Mesothelial cell of epicardium (in vitro differentiated cells): ENCODE data around the gene MOGAT1. TPM values are rescaled to one million over a fixed set of nuclear protein-coding genes. Genes with fewer than 3 reads are reported as not detected.
"Not testable (repeated sequence)": the region's sequence is repeated elsewhere in the genome, so short reads cannot be mapped to it uniquely, and the experiment has no call there.

Source experiments
- DNase-seq, 2 experiments: peaks; one replicate each; pipeline ENCODE4 v3.0.0; 2021; ENCODE audit warnings: low spot score in 2 of 2; ENCODE audit not compliant: unreplicated experiment in 2 of 2
- H3K27ac Mint-ChIP-seq: 2 replicates; pipeline ENCODE4 v1.8.0; 2021; ENCODE audit warnings: mixed read lengths
- H3K27me3 Mint-ChIP-seq: 2 replicates; pipeline ENCODE4 v1.8.0; 2021; ENCODE audit warnings: low read depth, mixed read lengths
- H3K36me3 Mint-ChIP-seq: 2 replicates; pipeline ENCODE4 v1.8.0; 2021; ENCODE audit warnings: mixed read lengths
- H3K4me1 Mint-ChIP-seq: 2 replicates; pipeline ENCODE4 v1.8.0; 2021; ENCODE audit warnings: mixed read lengths
- H3K4me3 Mint-ChIP-seq: 2 replicates; pipeline ENCODE4 v1.8.0; 2021; ENCODE audit warnings: mild to moderate bottlenecking, moderate library complexity, mixed read lengths
- H3K9me3 Mint-ChIP-seq: 2 replicates; pipeline ENCODE4 v1.8.0; 2021; ENCODE audit warnings: mixed read lengths
- total RNA-seq: library from RNA; stranded (reverse); gene quantifications from 3 replicates; pipeline ENCODE4 v1.2.1, GENCODE V29; 2021
- TF ChIP-seq, protein P1 (sequence below): fragments of 200-600 bp; sonication (generic); IDR thresholded peaks from one replicate; pipeline ENCODE4 v1.5.0; 2021; ENCODE audit warnings: antibody characterized with exemption; ENCODE audit not compliant: unreplicated experiment

Gene MOGAT1
- total RNA-seq, 1 donor from 2014 or later = not detected

DNA sequence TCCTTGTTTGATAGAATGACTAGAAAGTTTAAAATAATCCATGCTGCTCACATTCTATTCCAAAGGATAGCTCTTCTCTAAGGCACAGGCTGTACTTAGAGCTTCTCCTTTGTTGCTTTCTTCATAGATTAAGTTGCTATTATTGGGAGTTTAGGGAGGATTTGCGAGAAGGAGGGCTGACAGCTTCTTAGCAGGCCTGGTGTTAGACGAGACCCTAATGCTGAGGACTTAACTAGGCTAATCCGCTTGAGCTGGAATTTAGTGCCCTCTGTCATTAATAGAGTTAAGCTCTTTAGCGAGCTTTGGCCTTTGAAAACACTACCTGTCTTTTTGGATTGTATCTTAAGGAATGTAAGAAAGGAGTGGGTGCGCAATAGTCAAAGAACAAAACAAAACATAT is 81.3 kb downstream of the MOGAT1 start:
- TF ChIP-seq, protein P1, sequence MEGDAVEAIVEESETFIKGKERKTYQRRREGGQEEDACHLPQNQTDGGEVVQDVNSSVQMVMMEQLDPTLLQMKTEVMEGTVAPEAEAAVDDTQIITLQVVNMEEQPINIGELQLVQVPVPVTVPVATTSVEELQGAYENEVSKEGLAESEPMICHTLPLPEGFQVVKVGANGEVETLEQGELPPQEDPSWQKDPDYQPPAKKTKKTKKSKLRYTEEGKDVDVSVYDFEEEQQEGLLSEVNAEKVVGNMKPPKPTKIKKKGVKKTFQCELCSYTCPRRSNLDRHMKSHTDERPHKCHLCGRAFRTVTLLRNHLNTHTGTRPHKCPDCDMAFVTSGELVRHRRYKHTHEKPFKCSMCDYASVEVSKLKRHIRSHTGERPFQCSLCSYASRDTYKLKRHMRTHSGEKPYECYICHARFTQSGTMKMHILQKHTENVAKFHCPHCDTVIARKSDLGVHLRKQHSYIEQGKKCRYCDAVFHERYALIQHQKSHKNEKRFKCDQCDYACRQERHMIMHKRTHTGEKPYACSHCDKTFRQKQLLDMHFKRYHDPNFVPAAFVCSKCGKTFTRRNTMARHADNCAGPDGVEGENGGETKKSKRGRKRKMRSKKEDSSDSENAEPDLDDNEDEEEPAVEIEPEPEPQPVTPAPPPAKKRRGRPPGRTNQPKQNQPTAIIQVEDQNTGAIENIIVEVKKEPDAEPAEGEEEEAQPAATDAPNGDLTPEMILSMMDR = no peak
- Mint-ChIP-seq H3K36me3 (no peaks in the 10 kb centered on the region), H3K4me3 (no peak overlapping the region), H3K4me1 (peaks cover 17% of the 10 kb centered on the region), H3K9me3 (peaks cover 8% of the 10 kb centered on the region), H3K27me3 (no peaks in the 10 kb centered on the region), H3K27ac (peak overlapping the region; percentile 64)
- DNase-seq = no peak

DNA sequence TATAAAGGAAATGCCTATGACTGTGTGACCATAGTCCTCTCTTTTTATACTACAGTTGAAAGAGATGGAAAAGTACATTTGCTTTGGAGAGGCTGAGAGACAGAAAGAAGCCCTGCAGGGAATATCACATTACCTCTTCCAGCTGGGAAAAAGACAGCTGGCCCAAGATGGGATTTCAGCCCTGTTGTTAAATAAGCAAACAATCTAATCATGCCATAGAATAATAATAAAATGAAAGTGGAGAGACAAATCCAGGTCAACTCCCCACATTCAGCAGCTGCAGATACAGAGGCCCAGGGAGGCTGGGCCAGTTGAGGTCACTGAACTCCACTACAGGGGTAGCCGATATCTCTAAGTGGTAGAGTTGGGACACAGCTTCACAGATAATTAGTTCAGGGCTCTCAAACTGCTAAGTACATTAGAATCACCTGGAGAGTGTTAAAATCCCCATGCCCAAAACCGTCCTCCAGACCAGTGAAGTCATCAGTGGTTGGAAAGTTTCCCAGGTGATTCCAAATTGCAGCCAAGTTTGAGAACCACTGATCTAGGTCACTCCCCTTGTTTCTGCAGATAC is 81.9 kb downstream of the MOGAT1 start:
- peaks cover 8% of the 10 kb centered on the region for H3K9me3 Mint-ChIP-seq
- H3K27ac Mint-ChIP-seq = peak overlapping the region; percentile 51
- no peaks in the 10 kb centered on the region for H3K36me3 Mint-ChIP-seq
- H3K4me3 Mint-ChIP-seq = no peak overlapping the region
- DNase-seq = no peak
- H3K27me3 Mint-ChIP-seq = no peaks in the 10 kb centered on the region
- peaks cover 17% of the 10 kb centered on the region for H3K4me1 Mint-ChIP-seq
- TF ChIP-seq, protein P1 = no peak

DNA sequence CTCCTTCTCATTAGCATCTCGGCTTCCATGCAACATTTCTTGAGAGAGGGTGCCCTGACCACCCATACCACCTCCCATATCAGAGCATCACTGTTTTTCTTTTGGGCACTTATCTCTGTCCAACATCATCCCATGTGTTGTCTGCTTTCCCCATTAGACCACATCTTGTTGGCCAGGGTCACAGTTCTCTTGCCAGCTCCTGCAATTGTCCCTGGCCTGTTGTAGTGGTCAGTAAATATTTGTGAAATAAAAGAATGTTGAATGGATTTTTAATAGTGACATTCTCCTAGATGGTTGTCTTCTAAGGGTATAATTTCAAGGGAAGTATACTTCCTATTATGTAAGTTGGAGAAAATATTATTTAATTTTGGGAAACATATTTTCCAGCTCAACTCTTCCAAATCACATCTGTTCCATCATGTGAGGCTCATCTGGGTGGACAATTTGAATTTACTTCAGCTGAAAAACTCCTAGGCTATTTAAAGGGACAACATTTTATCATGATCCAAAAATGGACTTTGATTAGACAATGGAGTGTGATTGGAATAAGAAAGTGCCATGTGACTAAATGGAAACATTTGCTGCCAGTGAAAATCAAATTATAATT is 83.0 kb downstream of the MOGAT1 start:
- H3K27ac Mint-ChIP-seq = no peak overlapping the region
- H3K4me3 Mint-ChIP-seq = no peak overlapping the region
- no peaks in the 10 kb centered on the region for H3K27me3 Mint-ChIP-seq
- TF ChIP-seq, protein P1 = no peak
- H3K9me3 Mint-ChIP-seq = no peaks in the 10 kb centered on the region
- H3K36me3 Mint-ChIP-seq = no peaks in the 10 kb centered on the region
- H3K4me1 Mint-ChIP-seq = peaks cover 17% of the 10 kb centered on the region
- DNase-seq = no peak

DNA sequence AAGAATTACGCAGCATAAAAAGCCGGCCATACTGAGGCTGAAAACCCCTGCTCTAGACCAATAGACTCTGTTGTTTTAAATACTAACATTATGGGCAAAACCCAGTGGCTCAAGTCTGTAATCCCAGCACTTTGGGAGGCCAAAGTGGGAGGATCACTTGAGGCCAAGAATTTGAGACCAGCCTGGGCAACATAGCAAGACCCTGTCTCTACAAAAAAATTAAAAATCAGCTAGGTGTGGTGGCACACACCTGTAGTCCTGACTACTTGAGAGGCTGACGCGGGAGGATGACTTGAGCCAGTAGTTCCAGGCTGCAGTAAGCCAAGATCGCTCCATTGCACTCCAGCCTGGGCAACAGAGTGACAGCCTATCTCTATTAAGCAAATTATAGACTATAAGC is 84.1 kb downstream of the MOGAT1 start:
- peaks cover 17% of the 10 kb centered on the region for H3K4me1 Mint-ChIP-seq
- H3K4me3 Mint-ChIP-seq, H3K27ac Mint-ChIP-seq, H3K9me3 Mint-ChIP-seq, DNase-seq, H3K36me3 Mint-ChIP-seq, H3K27me3 Mint-ChIP-seq: not testable (repeated sequence)

DNA sequence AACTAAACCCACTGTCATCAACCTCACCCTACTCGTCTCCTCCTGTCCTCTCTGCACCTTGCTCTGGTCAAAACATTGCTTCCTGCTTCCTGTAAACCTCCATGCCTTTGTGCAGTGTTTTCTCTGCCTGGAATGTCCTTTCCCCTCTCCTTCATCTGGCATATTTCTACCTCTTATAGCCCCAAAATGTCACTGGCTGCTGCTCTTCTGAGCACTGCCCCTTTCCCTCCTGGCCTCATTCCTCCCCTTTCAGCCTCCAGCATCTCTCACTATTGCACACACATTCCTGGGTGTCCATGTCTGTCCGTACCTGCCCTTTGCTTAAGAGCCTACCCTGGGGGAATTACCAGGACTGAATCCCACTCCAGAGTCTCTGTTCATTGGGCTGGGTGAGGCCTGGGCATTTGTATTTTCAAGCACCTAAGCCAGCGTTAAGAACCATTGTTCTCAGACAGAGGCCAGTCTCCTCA is 84.9 kb downstream of the MOGAT1 start:
- H3K27me3 Mint-ChIP-seq = no peaks in the 10 kb centered on the region
- H3K9me3 Mint-ChIP-seq = no peaks in the 10 kb centered on the region
- DNase-seq = no peak
- H3K4me3 Mint-ChIP-seq = no peak overlapping the region
- no peaks in the 10 kb centered on the region for H3K36me3 Mint-ChIP-seq
- no peak overlapping the region for H3K27ac Mint-ChIP-seq
- peaks cover 17% of the 10 kb centered on the region for H3K4me1 Mint-ChIP-seq
- TF ChIP-seq, protein P1 = no peak

DNA sequence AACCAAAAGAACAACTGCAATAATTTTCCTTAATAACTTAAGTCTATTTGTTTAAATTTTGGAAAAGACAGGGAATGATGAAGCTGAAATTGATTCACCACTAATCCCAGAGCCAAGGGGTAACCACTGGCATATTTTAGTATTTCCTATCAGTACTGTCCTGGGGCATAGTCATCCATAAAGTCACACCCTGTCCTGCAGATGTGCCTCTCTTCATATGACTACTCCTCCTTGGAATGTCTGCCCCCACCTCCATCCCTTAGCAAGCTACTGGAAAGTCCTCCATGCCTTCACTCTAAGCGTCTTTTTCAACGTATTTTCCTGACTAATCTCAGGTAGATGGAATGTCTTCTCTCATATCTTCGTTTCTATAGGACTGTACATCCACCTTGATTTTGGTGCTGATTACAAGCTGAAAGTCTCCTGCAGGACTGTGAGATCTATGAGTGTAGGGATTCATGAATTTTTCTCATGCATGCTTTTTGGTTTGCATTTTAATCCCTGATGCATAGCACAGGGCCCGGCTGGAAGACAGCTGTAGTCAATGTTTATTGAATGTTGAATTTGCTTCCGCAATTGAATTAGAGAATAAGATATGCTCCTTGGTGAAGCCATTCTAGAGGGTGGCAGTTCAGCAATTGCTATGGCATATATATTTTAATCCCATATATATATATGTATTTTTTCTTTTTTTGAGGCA is 85.6 kb downstream of the MOGAT1 start:
- Mint-ChIP-seq H3K9me3 (no peaks in the 10 kb centered on the region), H3K4me3 (no peak overlapping the region), H3K27me3 (no peaks in the 10 kb centered on the region), H3K36me3 (no peaks in the 10 kb centered on the region), H3K27ac (no peak overlapping the region), H3K4me1 (peaks cover 17% of the 10 kb centered on the region)
- TF ChIP-seq, protein P1 = no peak
- DNase-seq = no peak
